ENCODE results near the gene ARID1B. TPM values are rescaled to one million over a fixed set of nuclear protein-coding genes. Genes with fewer than 3 reads are reported as not detected.

ARID1B gene
- total and polyA plus RNA-seq, 10 of the 15 experiments (the other 5 are each of a cell fraction or from before 2014, with no cell fraction given), result 24.7 to 133 (median 54.6) TPM

- H3K9ac ChIP-seq (ENCODE audit: control insufficient read depth, insufficient read depth, low read length), result no peak overlapping the region
- no peak overlapping the region for H3K4me2 ChIP-seq (ENCODE audit: control insufficient read depth, insufficient read depth)
- peaks cover 86% of the 10 kb centered on the region for H3K79me2 ChIP-seq (ENCODE audit: control insufficient read depth, insufficient read depth, low read length)
- in situ Hi-C loops (cut with MboI), result no loop called here
- WGBS (ENCODE audit: insufficient coverage, insufficient replicate concordance, low lambda C conversion rate, missing lambda C conversion rate), result 91% methylated on average over 9 of the region's 9 CpGs
- TF ChIP-seq, protein P1, sequence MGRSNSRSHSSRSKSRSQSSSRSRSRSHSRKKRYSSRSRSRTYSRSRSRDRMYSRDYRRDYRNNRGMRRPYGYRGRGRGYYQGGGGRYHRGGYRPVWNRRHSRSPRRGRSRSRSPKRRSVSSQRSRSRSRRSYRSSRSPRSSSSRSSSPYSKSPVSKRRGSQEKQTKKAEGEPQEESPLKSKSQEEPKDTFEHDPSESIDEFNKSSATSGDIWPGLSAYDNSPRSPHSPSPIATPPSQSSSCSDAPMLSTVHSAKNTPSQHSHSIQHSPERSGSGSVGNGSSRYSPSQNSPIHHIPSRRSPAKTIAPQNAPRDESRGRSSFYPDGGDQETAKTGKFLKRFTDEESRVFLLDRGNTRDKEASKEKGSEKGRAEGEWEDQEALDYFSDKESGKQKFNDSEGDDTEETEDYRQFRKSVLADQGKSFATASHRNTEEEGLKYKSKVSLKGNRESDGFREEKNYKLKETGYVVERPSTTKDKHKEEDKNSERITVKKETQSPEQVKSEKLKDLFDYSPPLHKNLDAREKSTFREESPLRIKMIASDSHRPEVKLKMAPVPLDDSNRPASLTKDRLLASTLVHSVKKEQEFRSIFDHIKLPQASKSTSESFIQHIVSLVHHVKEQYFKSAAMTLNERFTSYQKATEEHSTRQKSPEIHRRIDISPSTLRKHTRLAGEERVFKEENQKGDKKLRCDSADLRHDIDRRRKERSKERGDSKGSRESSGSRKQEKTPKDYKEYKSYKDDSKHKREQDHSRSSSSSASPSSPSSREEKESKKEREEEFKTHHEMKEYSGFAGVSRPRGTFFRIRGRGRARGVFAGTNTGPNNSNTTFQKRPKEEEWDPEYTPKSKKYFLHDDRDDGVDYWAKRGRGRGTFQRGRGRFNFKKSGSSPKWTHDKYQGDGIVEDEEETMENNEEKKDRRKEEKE (IDR thresholded peaks at IDR 0.05), result no peak
- TF ChIP-seq POLR2A (IDR thresholded peaks at IDR 0.05; ENCODE audit: low read depth, low read length) (peak; percentile 59), EED (IDR thresholded peaks at IDR 0.05; ENCODE audit: low read depth) (no peak), KLF5 (IDR thresholded peaks at IDR 0.05; ENCODE audit: partially characterized antibody) (no peak)
- H3K36me3 ChIP-seq (ENCODE audit: control insufficient read depth in 2 of 2, insufficient read depth in 2 of 2, low read length in 1 of 2), result peaks cover 4 to 18% of the 10 kb centered on the region in 2 experiments; a peak in 3 of 4 replicates
- no peak overlapping the region for H3K4me3 ChIP-seq
- DNase-seq (ENCODE audit: low read depth, low spot score) (no peak), FAIRE-seq (no peak), ATAC-seq (no peak)
- ChIA-PET POLR2A (interaction anchor here (0.6 kb wide), 1 partner anchor 838 kb away, joined by 5 read pairs; no protein-coding TSS in a partner anchor), CTCF (no interaction called here), RAD21 (ENCODE audit: unreplicated experiment) (no interaction called here), SMC1A (ENCODE audit: uncharacterized antibody, unreplicated experiment) (interaction anchor here (0.7 to 1.8 kb wide), 5 partner anchors 8 to 98 kb away, joined by 3 to 7 read pairs (median 4); no protein-coding TSS in a partner anchor)
- H2AFZ ChIP-seq (ENCODE audit: control insufficient read depth, low read depth, low read length), result no peak overlapping the region
- no TSS peak for BruUV-seq (replicated peaks)
- intact Hi-C loops (cut with micrococcal nuclease; ENCODE audit: unreplicated experiment), result no loop called here
- H3K9me3 ChIP-seq (replicated peaks; ENCODE audit: control insufficient read depth, insufficient read depth, low read length), result no peaks in the 10 kb centered on the region
- H4K20me1 ChIP-seq (ENCODE audit: control insufficient read depth, insufficient read depth), result peaks cover 6% of the 10 kb centered on the region; the same call in 1 of the 2 replicates
- peaks cover 10% of the 10 kb centered on the region for H3K4me1 ChIP-seq (ENCODE audit: control insufficient read depth, insufficient read depth, low read length)
- H3K27me3 ChIP-seq (replicated peaks in 1 of 2; ENCODE audit: control insufficient read depth in 2 of 2, insufficient read depth in 2 of 2, low read length in 1 of 2), result no peaks in the 10 kb centered on the region
- no peak overlapping the region for H3K27ac ChIP-seq (ENCODE audit: control insufficient read depth, insufficient read depth)
Observed at GRCh38 chr6:156839591-156840001, 62.4 kb downstream of the ARID1B start.

GRCh38 chr6:156840136-156840535, 63.0 kb downstream of the ARID1B start:
- H3K9me3 ChIP-seq (replicated peaks; ENCODE audit: control insufficient read depth, insufficient read depth, low read length), result no peaks in the 10 kb centered on the region
- no peak for FAIRE-seq
- in situ Hi-C loops (cut with MboI) (no loop called here), intact Hi-C loops (cut with micrococcal nuclease; ENCODE audit: unreplicated experiment) (no loop called here)
- no peak for ATAC-seq
- H3K79me2 ChIP-seq (ENCODE audit: control insufficient read depth, insufficient read depth, low read length), result peaks cover 90% of the 10 kb centered on the region
- peaks cover 12% of the 10 kb centered on the region for H3K4me1 ChIP-seq (ENCODE audit: control insufficient read depth, insufficient read depth, low read length)
- H4K20me1 ChIP-seq (ENCODE audit: control insufficient read depth, insufficient read depth), result peaks cover 6% of the 10 kb centered on the region; the same call in 1 of the 2 replicates
- no peak for DNase-seq (ENCODE audit: low read depth, low spot score)
- no peak overlapping the region for H3K27ac ChIP-seq (ENCODE audit: control insufficient read depth, insufficient read depth)
- H3K4me3 ChIP-seq, result no peak overlapping the region
- RAD21 ChIA-PET (ENCODE audit: unreplicated experiment), result no interaction called here
- no peak overlapping the region for H3K9ac ChIP-seq (ENCODE audit: control insufficient read depth, insufficient read depth, low read length)
- H3K27me3 ChIP-seq (replicated peaks in 1 of 2; ENCODE audit: control insufficient read depth in 2 of 2, insufficient read depth in 2 of 2, low read length in 1 of 2), result no peaks in the 10 kb centered on the region
- TF ChIP-seq HCFC1 (IDR thresholded peaks at IDR 0.05; ENCODE audit: low read length), result no peak
- 76% methylated on average over 8 of the region's 8 CpGs for WGBS (ENCODE audit: insufficient coverage, insufficient replicate concordance, low lambda C conversion rate, missing lambda C conversion rate)
- H3K4me2 ChIP-seq (ENCODE audit: control insufficient read depth, insufficient read depth), result no peak overlapping the region
- SMC1A ChIA-PET (ENCODE audit: uncharacterized antibody, unreplicated experiment), result interaction anchor here (1.2 to 1.8 kb wide), 5 partner anchors 8 to 43 kb away, joined by 3 to 7 read pairs (median 4); no protein-coding TSS in a partner anchor
- peaks cover 4 to 18% of the 10 kb centered on the region in 2 experiments; a peak in 3 of 4 replicates for H3K36me3 ChIP-seq (ENCODE audit: control insufficient read depth in 2 of 2, insufficient read depth in 2 of 2, low read length in 1 of 2)
- CTCF ChIA-PET, result interaction anchor here (0.9 kb wide), 1 partner anchor 52 kb away, joined by 3 read pairs; no protein-coding TSS in a partner anchor
- POLR2A ChIA-PET, result no interaction called here
- no TSS peak for BruUV-seq (replicated peaks)
- no peak overlapping the region for H2AFZ ChIP-seq (ENCODE audit: control insufficient read depth, low read depth, low read length)

Data from GM12878 (cell line).